Parathyroid adenoma (tissue), 2 donors: Measurements from ENCODE around the gene CSNK1A1.

Experiments used
- H2AFZ ChIP-seq: fragments of 300-600 bp; sonication (generic); one replicate; pipeline ENCODE4 v1.7.0; 2017; ENCODE audit warnings: antibody characterized with exemption, mild to moderate bottlenecking
- H3K27ac ChIP-seq: fragments of 300-600 bp; sonication (generic); one replicate; pipeline ENCODE4 v1.7.0; 2017
- H3K27me3 ChIP-seq: fragments of 300-600 bp; sonication (generic); one replicate; pipeline ENCODE4 v1.7.0; 2017; ENCODE audit warnings: low read length; ENCODE audit not compliant: control insufficient read depth, insufficient read depth
- H3K36me3 ChIP-seq: fragments of 300-600 bp; sonication (generic); one replicate; pipeline ENCODE4 v1.7.0; 2017; ENCODE audit warnings: low read length; ENCODE audit not compliant: control insufficient read depth, insufficient read depth
- H3K4me1 ChIP-seq: fragments of 300-600 bp; sonication (generic); one replicate; pipeline ENCODE4 v1.7.0; 2017; ENCODE audit warnings: control low read depth
- H3K4me2 ChIP-seq: fragments of 300-600 bp; sonication (generic); one replicate; pipeline ENCODE4 v1.7.0; 2017; ENCODE audit warnings: low read length
- H3K4me3 ChIP-seq: fragments of 300-600 bp; sonication (generic); one replicate; pipeline ENCODE4 v1.7.0; 2017; ENCODE audit warnings: low read depth, low read length
- H3K79me2 ChIP-seq: fragments of 300-600 bp; sonication (generic); one replicate; pipeline ENCODE4 v1.7.0; 2017; ENCODE audit warnings: control low read depth
- H3K9ac ChIP-seq: fragments of 300-600 bp; sonication (generic); one replicate; pipeline ENCODE4 v1.7.0; 2017; ENCODE audit warnings: mild to moderate bottlenecking
- H3K9me3 ChIP-seq: fragments of 300-600 bp; sonication (generic); one replicate; pipeline ENCODE4 v1.7.0; 2017; ENCODE audit warnings: low read length; ENCODE audit not compliant: control insufficient read depth
- TF ChIP-seq, protein P1 (sequence below): fragments of 300-600 bp; sonication (generic); IDR thresholded peaks from one replicate; pipeline ENCODE4 v1.7.0; 2017; ENCODE audit warnings: antibody characterized with exemption, mild to moderate bottlenecking
- donor health status: primary hyperparathyroidism.

The CSNK1A1 gene

DNA sequence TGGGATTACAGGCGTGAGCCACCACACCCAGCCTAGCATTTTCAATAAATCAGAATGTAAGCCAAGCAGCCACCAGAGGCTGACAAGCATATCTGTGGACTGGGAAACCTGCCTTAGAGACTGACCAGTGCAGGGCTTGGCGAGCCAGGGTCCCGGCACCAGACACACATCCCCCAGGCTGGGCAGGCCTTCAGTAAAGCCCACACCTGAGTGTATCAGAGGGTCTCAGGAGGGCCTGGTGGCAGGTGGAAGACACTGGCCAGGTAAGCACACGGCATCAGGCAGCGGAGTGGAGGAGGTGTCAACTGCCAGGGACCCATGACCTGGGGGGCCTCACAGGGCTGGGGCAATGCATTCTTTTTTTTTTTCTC lies 93.9 kb downstream of the CSNK1A1 start:
- no peak overlapping the region for H3K27ac ChIP-seq
- H3K4me1 ChIP-seq, result peaks cover 3% of the 10 kb centered on the region
- no peak overlapping the region for H3K9ac ChIP-seq
- no peaks in the 10 kb centered on the region for H3K27me3 ChIP-seq
- H3K4me3 ChIP-seq, result no peak overlapping the region
- no peaks in the 10 kb centered on the region for H3K9me3 ChIP-seq
- H3K4me2 ChIP-seq, result no peak overlapping the region
- no peaks in the 10 kb centered on the region for H3K36me3 ChIP-seq
- TF ChIP-seq, protein P1, sequence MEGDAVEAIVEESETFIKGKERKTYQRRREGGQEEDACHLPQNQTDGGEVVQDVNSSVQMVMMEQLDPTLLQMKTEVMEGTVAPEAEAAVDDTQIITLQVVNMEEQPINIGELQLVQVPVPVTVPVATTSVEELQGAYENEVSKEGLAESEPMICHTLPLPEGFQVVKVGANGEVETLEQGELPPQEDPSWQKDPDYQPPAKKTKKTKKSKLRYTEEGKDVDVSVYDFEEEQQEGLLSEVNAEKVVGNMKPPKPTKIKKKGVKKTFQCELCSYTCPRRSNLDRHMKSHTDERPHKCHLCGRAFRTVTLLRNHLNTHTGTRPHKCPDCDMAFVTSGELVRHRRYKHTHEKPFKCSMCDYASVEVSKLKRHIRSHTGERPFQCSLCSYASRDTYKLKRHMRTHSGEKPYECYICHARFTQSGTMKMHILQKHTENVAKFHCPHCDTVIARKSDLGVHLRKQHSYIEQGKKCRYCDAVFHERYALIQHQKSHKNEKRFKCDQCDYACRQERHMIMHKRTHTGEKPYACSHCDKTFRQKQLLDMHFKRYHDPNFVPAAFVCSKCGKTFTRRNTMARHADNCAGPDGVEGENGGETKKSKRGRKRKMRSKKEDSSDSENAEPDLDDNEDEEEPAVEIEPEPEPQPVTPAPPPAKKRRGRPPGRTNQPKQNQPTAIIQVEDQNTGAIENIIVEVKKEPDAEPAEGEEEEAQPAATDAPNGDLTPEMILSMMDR, result no peak
- H3K79me2 ChIP-seq, result no peaks in the 10 kb centered on the region
- no peak overlapping the region for H2AFZ ChIP-seq

DNA sequence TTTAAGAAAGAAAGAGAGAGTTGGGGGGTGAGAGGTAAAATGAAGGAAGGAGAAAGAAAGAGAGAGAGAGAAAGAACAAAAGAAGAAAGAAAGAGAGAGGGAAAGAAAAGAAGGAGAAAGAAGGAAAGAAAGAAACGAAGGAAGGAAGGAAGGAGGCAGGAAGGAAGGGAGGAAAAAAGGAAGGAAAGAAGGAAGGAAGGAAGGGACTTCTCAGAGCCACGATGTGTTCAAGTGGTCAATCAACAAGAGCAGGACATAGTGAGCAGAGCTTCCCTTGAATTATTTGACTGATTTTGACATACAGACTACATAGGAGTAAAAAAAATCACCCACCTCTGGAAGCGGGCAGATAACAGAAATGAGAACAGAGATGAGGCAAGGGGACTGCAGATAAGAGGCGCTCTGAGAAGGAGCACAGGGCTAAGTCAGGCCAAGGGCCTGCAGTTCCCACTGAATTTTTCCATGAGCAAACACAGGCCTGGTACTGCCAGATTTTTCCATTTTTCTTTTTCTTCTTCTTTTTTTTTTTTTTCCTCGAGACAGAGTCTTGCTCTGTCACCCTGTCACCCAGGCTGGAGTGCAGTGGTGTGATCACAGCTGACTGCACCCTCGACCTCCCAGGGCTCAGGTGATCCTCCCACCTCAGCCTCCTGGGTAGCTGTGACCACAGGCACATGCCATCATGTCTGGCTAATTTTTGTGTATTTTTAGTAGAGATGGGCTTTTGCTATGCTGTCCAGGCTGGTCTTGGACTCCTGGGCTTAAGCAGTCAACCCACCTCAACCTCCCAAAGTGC lies 94.4 kb downstream of the CSNK1A1 start:
- TF ChIP-seq, protein P1, result no peak
- H3K4me3 ChIP-seq, result no peak overlapping the region
- H3K27me3 ChIP-seq, result no peaks in the 10 kb centered on the region
- no peaks in the 10 kb centered on the region for H3K36me3 ChIP-seq
- no peaks in the 10 kb centered on the region for H3K9me3 ChIP-seq
- no peaks in the 10 kb centered on the region for H3K79me2 ChIP-seq
- H3K4me1 ChIP-seq, result peaks cover 9% of the 10 kb centered on the region
- no peak overlapping the region for H3K4me2 ChIP-seq
- H3K9ac ChIP-seq, result no peak overlapping the region
- peak overlapping the region; percentile 28 for H2AFZ ChIP-seq
- no peak overlapping the region for H3K27ac ChIP-seq

DNA sequence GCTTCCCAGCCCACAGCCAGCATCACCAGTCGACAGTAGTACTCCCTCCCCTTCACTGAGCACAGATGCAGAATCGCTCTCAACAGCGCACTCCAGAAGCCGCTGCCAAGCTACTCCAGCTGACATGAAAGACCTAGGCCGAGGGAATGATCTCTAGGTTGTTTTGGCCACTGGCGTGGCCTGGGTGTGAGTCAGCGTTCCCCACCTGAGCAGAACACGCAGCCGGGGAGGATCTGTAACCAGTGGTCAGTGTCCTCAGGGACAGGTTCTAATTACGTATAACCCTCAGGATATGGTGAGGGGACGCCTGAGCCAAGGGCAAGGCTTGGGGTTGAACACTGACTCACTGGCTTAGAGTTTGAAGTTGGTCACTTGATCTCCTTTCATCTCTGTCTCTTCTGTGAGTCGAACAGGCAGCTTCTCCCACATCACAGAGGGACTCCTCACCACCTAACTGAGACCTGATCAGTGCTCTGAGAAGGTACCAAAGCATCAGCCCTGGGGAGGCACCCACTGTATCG lies 95.3 kb downstream of the CSNK1A1 start:
- H3K4me3 ChIP-seq, result no peak overlapping the region
- no peak overlapping the region for H3K27ac ChIP-seq
- no peaks in the 10 kb centered on the region for H3K27me3 ChIP-seq
- no peaks in the 10 kb centered on the region for H3K36me3 ChIP-seq
- no peaks in the 10 kb centered on the region for H3K79me2 ChIP-seq
- peaks cover 10% of the 10 kb centered on the region for H3K4me1 ChIP-seq
- TF ChIP-seq, protein P1, result no peak
- no peak overlapping the region for H3K4me2 ChIP-seq
- H3K9ac ChIP-seq, result no peak overlapping the region
- no peaks in the 10 kb centered on the region for H3K9me3 ChIP-seq
- peak overlapping the region; percentile 50 for H2AFZ ChIP-seq

DNA sequence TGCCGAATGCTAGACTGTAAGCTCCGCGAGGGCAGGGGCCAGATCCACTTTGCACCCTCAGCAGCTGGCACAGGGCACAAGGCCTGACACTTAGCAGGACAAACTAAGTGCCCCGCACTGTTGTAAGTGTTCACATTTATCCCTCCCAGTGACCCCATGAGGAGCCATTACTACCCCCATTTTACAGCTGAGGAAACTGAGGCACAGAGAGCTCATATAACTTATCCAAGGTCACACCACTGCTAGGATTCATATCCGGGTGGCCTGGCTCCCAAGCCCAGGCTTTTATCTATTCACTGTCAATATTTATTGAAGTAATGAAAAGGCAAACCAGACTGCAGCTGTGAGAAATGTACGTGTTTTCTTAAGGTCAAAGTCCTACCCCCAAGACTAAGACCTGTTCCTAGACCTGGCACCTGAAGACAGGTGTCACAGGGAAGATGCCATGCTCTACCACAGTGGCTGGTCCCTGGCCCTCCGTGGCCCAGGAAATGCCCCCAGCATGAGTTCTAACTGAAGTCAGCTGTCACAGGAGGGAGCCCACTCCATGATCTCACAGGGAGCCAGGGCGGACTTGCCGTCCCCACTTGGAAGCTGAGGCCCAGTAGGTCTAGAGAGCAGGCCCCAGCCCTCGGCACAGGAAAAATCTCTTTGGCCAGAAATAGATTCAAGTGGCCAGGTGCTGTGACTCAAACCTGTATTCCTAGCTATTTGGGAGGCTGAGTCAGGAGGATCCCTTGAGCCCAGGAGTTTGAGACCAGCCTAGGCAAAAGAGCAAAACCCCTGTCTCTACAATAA lies 97.4 kb downstream of the CSNK1A1 start:
- no peaks in the 10 kb centered on the region for H3K9me3 ChIP-seq
- H3K79me2 ChIP-seq, result no peaks in the 10 kb centered on the region
- H3K36me3 ChIP-seq, result no peaks in the 10 kb centered on the region
- TF ChIP-seq, protein P1, result no peak
- no peaks in the 10 kb centered on the region for H3K27me3 ChIP-seq
- no peak overlapping the region for H3K9ac ChIP-seq
- H3K4me1 ChIP-seq, result peaks cover 18% of the 10 kb centered on the region
- no peak overlapping the region for H3K4me2 ChIP-seq
- no peak overlapping the region for H3K27ac ChIP-seq
- H2AFZ ChIP-seq, result no peak overlapping the region
- no peak overlapping the region for H3K4me3 ChIP-seq
